ENCODE results near the gene NWD2. TPM values are rescaled to one million over a fixed set of nuclear protein-coding genes. Genes with fewer than 3 reads are reported as not detected.

NWD2 gene
- total RNA-seq, 2 experiments from 2014 or later = not detected

GRCh38 chr4:37467223-37467622 lies 222.7 kb downstream of the NWD2 start:
- H3K4me3 Mint-ChIP-seq = no peak overlapping the region
- CTCF ChIA-PET = no interaction called here
- no peaks in the 10 kb centered on the region for H3K36me3 Mint-ChIP-seq (ENCODE audit: low read depth)
- intact Hi-C loops (cut with micrococcal nuclease) = no loop called here
- H3K27ac Mint-ChIP-seq = no peak overlapping the region
- H3K4me1 Mint-ChIP-seq (ENCODE audit: low read depth) = no peaks in the 10 kb centered on the region
- H3K9me3 Mint-ChIP-seq = no peaks in the 10 kb centered on the region
- H3K27me3 Mint-ChIP-seq (ENCODE audit: low read depth) = no peaks in the 10 kb centered on the region
- no peak for DNase-seq

- Mint-ChIP-seq H3K9me3 (no peaks in the 10 kb centered on the region), H3K27me3 (ENCODE audit: low read depth) (no peaks in the 10 kb centered on the region), H3K4me1 (ENCODE audit: low read depth) (no peaks in the 10 kb centered on the region), H3K27ac (no peak overlapping the region), H3K4me3 (no peak overlapping the region), H3K36me3 (ENCODE audit: low read depth) (no peaks in the 10 kb centered on the region)
- intact Hi-C loops (cut with micrococcal nuclease) = no loop called here
- DNase-seq = no peak
- CTCF ChIA-PET = no interaction called here
These were observed 223.3 kb downstream of the NWD2 start for GRCh38 chr4:37467824-37468223.

- Mint-ChIP-seq H3K9me3 (no peaks in the 10 kb centered on the region), H3K27me3 (ENCODE audit: low read depth) (no peaks in the 10 kb centered on the region), H3K4me1 (ENCODE audit: low read depth) (no peaks in the 10 kb centered on the region)
These were observed 224.7 kb downstream of the NWD2 start for GRCh38 chr4:37469286-37469685.

GRCh38 chr4:37470245-37470644 lies 225.7 kb downstream of the NWD2 start:
- CTCF ChIA-PET = no interaction called here

More at GRCh38 chr4:37469286-37469685, 224.7 kb downstream of the NWD2 start:
- Mint-ChIP-seq H3K4me3 (no peak overlapping the region), H3K27ac (no peak overlapping the region), H3K36me3 (ENCODE audit: low read depth) (no peaks in the 10 kb centered on the region)
- intact Hi-C loops (cut with micrococcal nuclease) = no loop called here
- CTCF ChIA-PET = no interaction called here
- no peak for DNase-seq

DNA sequence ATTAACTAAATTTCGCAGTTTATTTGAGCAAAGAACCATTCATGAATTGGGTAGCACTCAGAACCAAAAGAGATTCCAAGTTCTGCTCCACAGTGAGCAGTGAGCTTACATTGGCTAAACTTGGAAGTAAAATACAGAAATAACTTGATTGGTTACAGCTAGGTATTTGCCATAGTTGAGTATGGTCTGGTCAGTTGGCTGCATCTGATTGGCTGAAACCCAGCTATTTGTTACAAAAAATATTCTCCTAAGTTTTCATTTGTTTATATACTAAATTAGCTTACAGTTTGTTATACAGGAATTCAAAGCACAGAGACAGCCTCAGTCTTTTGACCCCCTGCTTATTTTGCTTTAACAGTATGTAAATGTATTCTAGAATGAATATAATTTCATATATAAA lies 226.6 kb downstream of the NWD2 start:
- no peak for DNase-seq
- intact Hi-C loops (cut with micrococcal nuclease) = no loop called here
- H3K27ac Mint-ChIP-seq = no peak overlapping the region
- H3K27me3 Mint-ChIP-seq (ENCODE audit: low read depth) = peaks cover 4% of the 10 kb centered on the region
- H3K4me3 Mint-ChIP-seq = no peak overlapping the region
- CTCF ChIA-PET = interaction anchor here (1.0 to 1.4 kb wide), 2 partner anchors 18 to 28 kb away, joined by 3 to 6 read pairs; a partner anchor contains a TSS
- H3K4me1 Mint-ChIP-seq (ENCODE audit: low read depth) = no peaks in the 10 kb centered on the region
- no peaks in the 10 kb centered on the region for H3K9me3 Mint-ChIP-seq
- H3K36me3 Mint-ChIP-seq (ENCODE audit: low read depth) = no peaks in the 10 kb centered on the region

More at GRCh38 chr4:37470245-37470644, 225.7 kb downstream of the NWD2 start:
- Mint-ChIP-seq H3K9me3 (no peaks in the 10 kb centered on the region), H3K36me3 (ENCODE audit: low read depth) (no peaks in the 10 kb centered on the region), H3K27ac (no peak overlapping the region), H3K4me1 (ENCODE audit: low read depth) (no peaks in the 10 kb centered on the region), H3K4me3 (no peak overlapping the region), H3K27me3 (ENCODE audit: low read depth) (peaks cover 3% of the 10 kb centered on the region)
- intact Hi-C loops (cut with micrococcal nuclease) = no loop called here
- DNase-seq = no peak

- no peak overlapping the region for H3K4me3 Mint-ChIP-seq
- H3K36me3 Mint-ChIP-seq (ENCODE audit: low read depth) = no peaks in the 10 kb centered on the region
- CTCF ChIA-PET = interaction anchor here (1.0 to 1.4 kb wide), 2 partner anchors 18 to 27 kb away, joined by 3 to 6 read pairs; a partner anchor contains a TSS
- intact Hi-C loops (cut with micrococcal nuclease) = no loop called here
- H3K27ac Mint-ChIP-seq = no peak overlapping the region
- H3K4me1 Mint-ChIP-seq (ENCODE audit: low read depth) = no peaks in the 10 kb centered on the region
- no peaks in the 10 kb centered on the region for H3K9me3 Mint-ChIP-seq
- no peak for DNase-seq
- peaks cover 8% of the 10 kb centered on the region for H3K27me3 Mint-ChIP-seq (ENCODE audit: low read depth)
These were observed 227.4 kb downstream of the NWD2 start for GRCh38 chr4:37471971-37472370.

DNA sequence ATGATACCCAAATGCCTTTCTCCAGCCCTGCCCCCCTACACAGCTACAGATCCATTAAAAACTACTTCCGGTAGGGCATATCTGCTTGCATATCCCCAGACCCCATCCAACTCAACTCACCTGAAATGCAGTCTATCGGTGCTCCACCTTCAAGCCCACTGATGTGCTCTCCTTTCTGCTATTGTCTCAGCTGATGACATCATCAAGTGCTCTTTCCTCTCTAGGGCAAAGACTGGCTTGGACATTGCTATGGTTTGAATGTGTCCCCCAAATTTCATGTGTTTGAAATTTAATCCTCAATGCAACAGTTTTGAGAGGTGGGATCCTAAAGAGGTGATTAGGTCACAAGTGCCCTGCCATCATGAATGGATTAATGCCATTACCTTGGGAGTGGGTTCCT lies 229.3 kb downstream of the NWD2 start:
- Mint-ChIP-seq H3K4me3 (no peak overlapping the region), H3K9me3 (no peaks in the 10 kb centered on the region), H3K4me1 (ENCODE audit: low read depth) (no peaks in the 10 kb centered on the region), H3K27ac (no peak overlapping the region), H3K27me3 (ENCODE audit: low read depth) (peaks cover 13% of the 10 kb centered on the region), H3K36me3 (ENCODE audit: low read depth) (no peaks in the 10 kb centered on the region)
- intact Hi-C loops (cut with micrococcal nuclease) = no loop called here
- no peak for DNase-seq
- CTCF ChIA-PET = interaction anchor here (1.6 kb wide), 1 partner anchor 93 kb away, joined by 3 read pairs; no protein-coding TSS in a partner anchor

DNA sequence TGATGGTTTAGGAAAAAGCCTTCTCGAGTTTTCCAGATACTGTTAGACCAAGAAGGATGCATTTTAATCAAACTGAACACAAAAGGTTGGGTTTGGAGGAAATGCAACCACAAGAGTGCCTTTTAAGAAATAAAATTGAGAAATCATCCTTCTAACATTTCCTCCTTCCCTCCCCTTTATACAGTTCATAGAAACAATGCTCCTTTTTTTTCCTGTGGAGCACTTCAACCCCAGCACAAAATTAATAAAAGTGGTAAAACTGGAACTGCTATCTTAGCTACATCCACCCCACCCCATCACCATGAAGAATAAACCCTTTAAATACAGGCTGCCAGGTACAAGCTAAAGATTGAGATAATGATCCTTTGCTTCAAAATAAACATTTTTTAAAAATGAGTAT lies 230.5 kb downstream of the NWD2 start:
- Mint-ChIP-seq H3K27me3 (ENCODE audit: low read depth) (peaks cover 18% of the 10 kb centered on the region), H3K9me3 (no peaks in the 10 kb centered on the region), H3K4me3 (no peak overlapping the region), H3K27ac (no peak overlapping the region), H3K36me3 (ENCODE audit: low read depth) (no peaks in the 10 kb centered on the region), H3K4me1 (ENCODE audit: low read depth) (no peaks in the 10 kb centered on the region)
- no peak for DNase-seq
- CTCF ChIA-PET = interaction anchor here (1.6 kb wide), 1 partner anchor 92 kb away, joined by 3 read pairs; no protein-coding TSS in a partner anchor
- intact Hi-C loops (cut with micrococcal nuclease) = no loop called here

DNA sequence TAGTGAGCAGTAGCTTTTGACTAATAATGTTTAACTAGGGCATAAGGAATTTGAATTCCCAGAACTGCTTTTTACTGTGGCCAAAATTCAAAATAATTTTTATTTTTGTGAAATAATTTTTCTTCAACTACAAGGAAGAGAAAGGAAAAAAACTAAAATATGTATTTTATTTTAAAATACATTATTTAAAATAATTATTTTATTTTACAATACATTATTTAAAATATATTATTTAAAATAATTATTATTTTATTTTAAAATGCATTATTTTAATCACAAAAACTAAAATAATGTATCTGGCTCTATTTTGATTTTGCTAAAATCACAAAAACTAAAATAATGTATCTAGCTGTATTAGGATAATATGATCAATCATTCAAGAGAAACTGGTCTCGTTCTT lies 231.2 kb downstream of the NWD2 start:
- Mint-ChIP-seq H3K27me3 (ENCODE audit: low read depth) (peaks cover 22% of the 10 kb centered on the region), H3K4me1 (ENCODE audit: low read depth) (no peaks in the 10 kb centered on the region), H3K9me3 (no peaks in the 10 kb centered on the region), H3K36me3 (ENCODE audit: low read depth) (no peaks in the 10 kb centered on the region), H3K4me3 (no peak overlapping the region), H3K27ac (no peak overlapping the region)
- DNase-seq = no peak
- intact Hi-C loops (cut with micrococcal nuclease) = no loop called here
- CTCF ChIA-PET = no interaction called here

DNA sequence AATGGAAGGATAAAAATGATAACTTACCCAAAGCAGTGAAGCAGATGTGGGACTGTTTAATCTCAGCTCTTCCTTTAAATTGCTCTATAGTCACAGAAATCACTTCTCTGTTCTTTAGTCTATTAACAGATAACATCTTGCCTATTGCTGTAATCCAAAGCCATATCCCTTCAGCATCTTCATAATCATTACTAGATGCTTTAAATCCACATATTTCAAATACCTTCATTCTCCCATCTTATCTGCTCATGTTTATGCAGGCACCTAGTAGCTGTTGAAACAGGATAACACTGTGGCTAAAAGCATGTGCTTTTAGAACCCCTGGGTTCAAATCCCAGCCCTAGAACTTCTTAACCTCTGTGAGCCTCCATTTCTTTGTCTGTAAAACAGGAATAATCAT lies 231.7 kb downstream of the NWD2 start:
- H3K4me3 Mint-ChIP-seq = no peak overlapping the region
- intact Hi-C loops (cut with micrococcal nuclease) = no loop called here
- no peak for DNase-seq
- H3K27me3 Mint-ChIP-seq (ENCODE audit: low read depth) = peaks cover 24% of the 10 kb centered on the region
- H3K9me3 Mint-ChIP-seq = no peaks in the 10 kb centered on the region
- H3K36me3 Mint-ChIP-seq (ENCODE audit: low read depth) = no peaks in the 10 kb centered on the region
- CTCF ChIA-PET = no interaction called here
- H3K27ac Mint-ChIP-seq = no peak overlapping the region
- H3K4me1 Mint-ChIP-seq (ENCODE audit: low read depth) = no peaks in the 10 kb centered on the region

DNA sequence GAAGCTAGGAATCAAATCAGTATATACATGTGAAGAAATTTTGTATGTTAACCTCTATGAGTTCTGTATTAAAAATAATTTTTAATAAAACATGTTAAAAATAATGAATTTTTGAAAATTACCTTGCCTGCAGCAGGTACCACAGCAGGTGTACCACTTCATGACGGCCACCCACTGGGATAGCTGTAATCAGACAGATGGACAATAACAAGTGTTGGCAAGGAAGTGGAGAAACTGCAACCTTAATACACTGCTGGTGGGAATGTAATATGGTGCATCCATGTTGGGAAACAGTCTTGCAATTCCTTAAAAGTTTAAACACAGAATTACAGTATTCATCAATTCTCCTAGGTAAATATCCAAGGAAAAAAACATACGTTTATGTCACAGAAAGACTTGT lies 232.1 kb downstream of the NWD2 start:
- Mint-ChIP-seq H3K27ac (no peak overlapping the region), H3K4me1 (ENCODE audit: low read depth) (peaks cover 3% of the 10 kb centered on the region), H3K36me3 (ENCODE audit: low read depth) (no peaks in the 10 kb centered on the region), H3K9me3 (no peaks in the 10 kb centered on the region), H3K27me3 (ENCODE audit: low read depth) (peaks cover 26% of the 10 kb centered on the region), H3K4me3 (no peak overlapping the region)
- intact Hi-C loops (cut with micrococcal nuclease) = no loop called here
- no peak for DNase-seq
- CTCF ChIA-PET = no interaction called here

- CTCF ChIA-PET = no interaction called here
- H3K27me3 Mint-ChIP-seq (ENCODE audit: low read depth) = peaks cover 26% of the 10 kb centered on the region
These were observed 232.6 kb downstream of the NWD2 start for GRCh38 chr4:37477126-37477525.

GRCh38 chr4:37478151-37478550 lies 233.6 kb downstream of the NWD2 start:
- CTCF ChIA-PET = no interaction called here
- Mint-ChIP-seq H3K27ac (no peak overlapping the region), H3K4me1 (ENCODE audit: low read depth) (peaks cover 5% of the 10 kb centered on the region), H3K27me3 (ENCODE audit: low read depth) (peaks cover 26% of the 10 kb centered on the region), H3K4me3 (no peak overlapping the region), H3K36me3 (ENCODE audit: low read depth) (no peaks in the 10 kb centered on the region), H3K9me3 (peaks cover 5% of the 10 kb centered on the region)
- intact Hi-C loops (cut with micrococcal nuclease) = no loop called here
- no peak for DNase-seq

More at GRCh38 chr4:37477126-37477525, 232.6 kb downstream of the NWD2 start:
- Mint-ChIP-seq H3K36me3 (ENCODE audit: low read depth) (no peaks in the 10 kb centered on the region), H3K4me3 (no peak overlapping the region), H3K4me1 (ENCODE audit: low read depth) (peaks cover 5% of the 10 kb centered on the region), H3K9me3 (peaks cover 3% of the 10 kb centered on the region), H3K27ac (no peak overlapping the region)
- DNase-seq = no peak
- intact Hi-C loops (cut with micrococcal nuclease) = no loop called here

Data from activated naive CD4-positive, alpha-beta T cell treated with anti-CD3 and anti-CD28 coated beads for 36 hours (primary cell).